Immature natural killer cell (primary cell): ENCODE results near the gene HYOU1. TPM values are rescaled to one million over a fixed set of nuclear protein-coding genes. Genes with fewer than 3 reads are reported as not detected.
"Not testable (repeated sequence)": the region's sequence is repeated elsewhere in the genome, so short reads cannot be mapped to it uniquely, and the experiment has no call there.

ENCODE experiments used
- DNase-seq, 3 donors: peaks; one replicate each; pipeline ENCODE4 v3.0.0; 2022; ENCODE audit warnings: mixed read lengths in 1 of 3
- H3K27ac Mint-ChIP-seq, 6 donors: one replicate each; pipeline ENCODE4 v1.8.0; 2020; ENCODE audit warnings: mixed read lengths in 6 of 6, mild to moderate bottlenecking in 5 of 6, inconsistent platforms in 4 of 6, moderate library complexity in 3 of 6
- H3K27me3 Mint-ChIP-seq, 3 donors: one replicate each; pipeline ENCODE4 v1.8.0; 2020 to 2021; ENCODE audit warnings: low read depth in 3 of 3, mild to moderate bottlenecking in 3 of 3, mixed read lengths in 3 of 3, moderate library complexity in 3 of 3, inconsistent platforms in 1 of 3
- H3K36me3 Mint-ChIP-seq, 3 donors: one replicate each; pipeline ENCODE4 v1.8.0; 2020; ENCODE audit warnings: mixed read lengths in 3 of 3, inconsistent platforms in 2 of 3, mild to moderate bottlenecking in 2 of 3
- H3K4me1 Mint-ChIP-seq, 2 donors: one replicate each; pipeline ENCODE4 v1.8.0; 2020; ENCODE audit warnings: inconsistent platforms in 2 of 2, mild to moderate bottlenecking in 2 of 2, mixed read lengths in 2 of 2, moderate library complexity in 1 of 2
- H3K4me3 Mint-ChIP-seq, 5 donors: one replicate each; pipeline ENCODE4 v1.8.0; 2020; ENCODE audit warnings: mild to moderate bottlenecking in 5 of 5, mixed read lengths in 5 of 5, inconsistent platforms in 3 of 5, moderate library complexity in 3 of 5
- H3K9me3 Mint-ChIP-seq, 6 donors: one replicate each; pipeline ENCODE4 v1.8.0; 2020; ENCODE audit warnings: mild to moderate bottlenecking in 6 of 6, mixed read lengths in 6 of 6, inconsistent platforms in 4 of 6, moderate library complexity in 3 of 6
- polyA plus RNA-seq, 3 donors: library from polyadenylated mRNA; unstranded; fragments of 300-500 nt; fragmentation: Illumina TruSeq; gene quantifications; one replicate each; pipeline ENCODE4 v1.2.3, GENCODE V29; 2021

HYOU1 gene
- polyA plus RNA-seq, 3 donors from 2014 or later, result 23.2 to 49.1 (median 32.9) TPM

DNA sequence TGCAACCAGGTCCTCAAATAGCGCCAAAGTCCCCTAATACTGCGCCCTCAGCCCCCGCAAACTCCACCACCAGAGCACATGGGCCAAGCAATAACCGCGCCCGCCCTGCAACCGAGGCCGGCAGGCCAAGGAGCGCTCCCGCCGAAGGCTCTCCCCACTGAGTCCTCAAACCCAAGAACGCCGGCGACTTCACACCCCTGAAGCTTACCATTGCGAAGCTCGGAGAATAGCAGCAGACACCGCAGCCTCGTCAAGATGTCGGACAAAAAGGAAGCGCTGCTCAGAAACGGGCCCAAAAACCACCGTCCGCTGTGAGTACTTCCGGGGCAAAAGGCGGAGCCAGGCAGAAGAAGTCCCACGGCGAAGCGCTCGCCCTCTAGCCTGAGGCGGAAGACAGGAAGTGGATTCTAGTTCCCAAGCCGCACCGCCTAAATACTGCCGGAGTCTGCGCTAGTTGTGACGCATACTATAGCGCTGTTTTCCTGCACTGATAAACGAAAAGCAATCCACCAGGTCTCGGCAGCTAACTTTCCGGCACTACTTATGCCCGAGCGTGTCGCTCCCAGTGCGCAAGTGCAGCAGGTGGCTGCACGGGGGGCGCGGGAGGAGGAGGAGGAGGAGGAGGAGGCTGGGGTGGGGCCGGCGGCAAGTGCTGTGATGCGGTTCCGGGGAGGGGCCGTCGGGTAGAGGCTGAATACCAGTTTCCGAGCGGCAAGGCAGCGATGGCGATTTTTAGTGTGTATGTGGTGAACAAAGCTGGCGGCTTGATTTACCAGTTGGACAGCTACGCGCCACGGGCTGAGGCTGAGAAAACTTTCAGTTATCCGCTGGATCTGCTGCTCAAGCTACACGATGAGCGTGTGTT is 38.7 kb downstream of the HYOU1 start, which contains the start of the genes RPS25 and TRAPPC4:
RPS25 (minus strand) TSS at position 270 of the 865 bp plus-strand sequence; CDS start at position 211, 59 bp downstream.
TRAPPC4 (plus strand) TSS at position 693 of the 865 bp plus-strand sequence; CDS start at position 723, 30 bp downstream.
- DNase-seq, result peak; percentile 94 to 96 (median 96)
- Mint-ChIP-seq H3K4me1 (peaks cover 54 to 62% of the 10 kb centered on the region in 2 donors), H3K27me3 (peaks cover 2 to 11% (median 7%) of the 10 kb centered on the region in 3 donors), H3K36me3 (peaks cover 13 to 27% (median 22%) of the 10 kb centered on the region in 3 donors), H3K4me3 (peak within 1 kb of the TSS; percentile 93 to 100 (median 98)), H3K27ac (peak within 1 kb of the TSS; percentile 98 to 100 (median 100)), H3K9me3 (no peaks in the 10 kb centered on the region)

DNA sequence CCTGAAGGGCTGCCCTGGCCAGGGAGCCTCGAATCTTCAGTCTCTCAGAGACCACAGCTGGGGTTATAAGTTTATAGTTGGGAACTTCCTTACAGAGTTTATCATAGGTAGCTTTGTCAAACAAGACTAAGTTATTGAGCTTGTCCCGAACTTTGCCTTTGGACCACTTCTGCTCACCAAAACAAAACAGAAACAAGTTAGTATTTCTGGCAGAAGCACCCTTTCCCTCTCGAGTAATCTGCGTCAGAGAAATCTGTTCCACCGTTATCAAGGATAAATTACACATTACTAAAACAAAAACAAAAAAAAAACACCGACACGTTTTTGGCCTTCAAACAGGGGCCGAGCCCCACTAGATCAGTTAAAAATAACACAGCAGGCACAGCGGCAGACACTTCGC is 39.6 kb downstream of the HYOU1 start:
- Mint-ChIP-seq H3K4me1 (peaks cover 54 to 60% of the 10 kb centered on the region in 2 donors), H3K4me3 (peak overlapping the region; percentile 93 to 100 (median 98)), H3K27ac (peak overlapping the region; percentile 98 to 100 (median 100)), H3K27me3 (peaks cover 2 to 11% (median 7%) of the 10 kb centered on the region in 3 donors), H3K36me3 (peaks cover 11 to 31% (median 24%) of the 10 kb centered on the region in 3 donors)
- H3K9me3 Mint-ChIP-seq, result not testable (repeated sequence)
- peak in 1 of 3 donors; percentile 17 for DNase-seq

- no peak for DNase-seq
- no peaks in the 10 kb centered on the region for H3K9me3 Mint-ChIP-seq
- peak overlapping the region in 3 of 5 donors; percentile 13 to 100 (median 99) for H3K4me3 Mint-ChIP-seq
- peaks cover 11 to 34% (median 23%) of the 10 kb centered on the region in 3 donors for H3K36me3 Mint-ChIP-seq
- peaks cover 50 to 55% of the 10 kb centered on the region in 2 donors for H3K4me1 Mint-ChIP-seq
- H3K27ac Mint-ChIP-seq, result peak overlapping the region; percentile 16 to 99 (median 76)
- peaks cover 2 to 11% (median 7%) of the 10 kb centered on the region in 3 donors for H3K27me3 Mint-ChIP-seq
Measured at GRCh38 chr11:119016216-119017009, 40.6 kb downstream of the HYOU1 start.

- Mint-ChIP-seq H3K4me1 (peaks cover 46 to 49% of the 10 kb centered on the region in 2 donors), H3K36me3 (peaks cover 18 to 40% (median 24%) of the 10 kb centered on the region in 3 donors), H3K27me3 (peaks cover 2 to 11% (median 7%) of the 10 kb centered on the region in 3 donors), H3K4me3 (peak overlapping the region in 1 of 5 donors; percentile 25), H3K27ac (peak overlapping the region; percentile 58 to 99 (median 70)), H3K9me3 (no peaks in the 10 kb centered on the region)
- no peak for DNase-seq
Measured at GRCh38 chr11:119015054-119015611, 41.9 kb downstream of the HYOU1 start.

DNA sequence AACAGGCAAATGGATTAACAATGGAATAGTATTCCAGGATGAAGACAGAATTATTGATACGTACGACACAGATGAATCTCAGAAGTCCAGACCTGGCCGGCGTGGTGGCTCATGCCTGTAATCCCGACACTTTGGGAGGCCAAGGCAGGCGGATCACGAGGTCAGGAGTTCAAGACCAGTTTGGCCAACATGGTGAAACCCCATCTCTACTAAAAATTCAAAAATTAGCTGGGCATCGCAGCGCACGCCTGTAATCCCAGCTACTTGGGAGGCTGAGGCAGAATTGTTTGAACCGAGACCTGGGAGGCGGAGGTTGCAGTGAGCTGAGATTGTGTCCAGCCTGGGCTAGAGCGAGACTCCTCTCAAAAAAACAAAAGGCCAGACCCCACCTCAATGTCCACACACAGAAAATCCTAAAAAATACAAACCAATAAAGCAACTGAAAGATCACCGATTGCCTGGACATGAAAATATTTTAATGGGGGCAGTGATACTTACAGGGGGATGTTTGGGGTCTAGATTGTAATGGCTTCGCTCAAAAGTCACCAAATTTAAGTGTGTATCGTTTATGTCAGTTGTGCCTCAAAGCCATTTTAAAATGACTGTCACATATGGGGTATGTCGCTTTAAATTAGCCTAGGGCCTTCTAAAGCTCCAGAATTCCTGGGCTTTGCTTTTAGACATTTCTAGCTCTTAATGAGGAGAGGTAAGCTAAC is 42.6 kb downstream of the HYOU1 start:
- peaks cover 2 to 11% (median 7%) of the 10 kb centered on the region in 3 donors for H3K27me3 Mint-ChIP-seq
- peak overlapping the region in 3 of 6 donors; percentile 3 to 62 (median 59) for H3K27ac Mint-ChIP-seq
- peaks cover 39 to 41% of the 10 kb centered on the region in 2 donors for H3K4me1 Mint-ChIP-seq
- H3K9me3 Mint-ChIP-seq, result no peaks in the 10 kb centered on the region
- H3K36me3 Mint-ChIP-seq, result peaks cover 16 to 42% (median 29%) of the 10 kb centered on the region in 3 donors
- no peak for DNase-seq
- H3K4me3 Mint-ChIP-seq, result no peak overlapping the region

DNA sequence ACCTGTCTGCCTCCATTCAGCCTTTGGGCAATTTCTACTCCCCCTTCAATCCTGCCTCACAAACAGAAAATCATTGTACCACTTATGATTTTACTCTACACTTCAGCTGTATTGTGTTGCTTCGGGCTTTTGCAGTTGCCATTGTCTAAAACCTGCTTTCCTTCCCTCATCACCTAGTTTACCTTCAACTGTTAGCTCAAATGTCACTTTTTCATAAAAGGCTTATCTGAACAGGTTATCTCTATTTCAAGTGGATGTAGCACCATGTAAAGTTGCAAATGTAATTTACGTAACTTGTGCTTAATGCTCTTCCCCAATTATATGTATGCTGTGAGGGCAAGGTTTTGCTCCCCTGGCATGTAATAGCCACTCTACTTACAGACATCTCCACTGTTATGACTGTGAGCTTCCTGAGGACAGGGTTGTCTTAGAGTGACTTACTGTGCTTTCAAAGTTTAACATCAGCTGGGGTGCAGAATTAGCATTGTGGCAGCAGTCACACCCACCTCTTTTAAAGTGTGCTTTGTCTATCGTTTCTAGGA is 44.3 kb downstream of the HYOU1 start:
- peak overlapping the region in 4 of 6 donors; percentile 1 to 71 (median 56) for H3K27ac Mint-ChIP-seq
- H3K27me3 Mint-ChIP-seq, result peaks cover 0 to 3% (median 0%) of the 10 kb centered on the region in 3 donors
- H3K36me3 Mint-ChIP-seq, result peaks cover 23 to 51% (median 32%) of the 10 kb centered on the region in 3 donors
- no peaks in the 10 kb centered on the region for H3K9me3 Mint-ChIP-seq
- peaks cover 22 to 26% of the 10 kb centered on the region in 2 donors for H3K4me1 Mint-ChIP-seq
- H3K4me3 Mint-ChIP-seq, result no peak overlapping the region
- no peak for DNase-seq

- peaks cover 0 to 3% (median 0%) of the 10 kb centered on the region in 3 donors for H3K27me3 Mint-ChIP-seq
- H3K4me1 Mint-ChIP-seq, result peaks cover 12 to 14% of the 10 kb centered on the region in 2 donors
- peaks cover 26 to 54% (median 37%) of the 10 kb centered on the region in 3 donors for H3K36me3 Mint-ChIP-seq
- H3K9me3 Mint-ChIP-seq, result no peaks in the 10 kb centered on the region
- H3K27ac Mint-ChIP-seq, result no peak overlapping the region
- H3K4me3 Mint-ChIP-seq, result no peak overlapping the region
- no peak for DNase-seq
Measured at GRCh38 chr11:119011476-119012053, 45.4 kb downstream of the HYOU1 start.

DNA sequence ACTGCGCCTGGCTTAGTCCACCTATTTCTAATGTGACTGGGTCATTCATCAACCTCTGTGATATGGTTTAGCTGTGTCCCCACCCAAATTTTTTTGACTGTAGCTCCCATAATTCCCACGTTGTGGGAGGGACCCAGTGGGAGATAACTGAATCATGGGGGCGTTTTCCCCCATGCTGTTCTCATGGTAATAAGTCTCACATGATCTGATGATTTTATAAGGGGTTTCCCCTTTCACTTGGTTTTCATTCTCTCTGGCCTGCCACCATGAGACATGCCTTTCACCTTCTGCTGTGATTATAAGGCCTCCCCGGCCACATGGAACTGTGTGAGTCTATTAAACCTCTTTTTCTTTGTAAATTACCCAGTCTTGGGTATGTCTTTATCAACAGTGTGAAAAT is 50.3 kb downstream of the HYOU1 start:
- Mint-ChIP-seq H3K27me3 (no peaks in the 10 kb centered on the region), H3K9me3 (no peaks in the 10 kb centered on the region), H3K36me3 (peaks cover 17 to 27% (median 22%) of the 10 kb centered on the region in 3 donors), H3K4me1 (no peaks in the 10 kb centered on the region), H3K27ac (no peak overlapping the region), H3K4me3 (no peak overlapping the region)
- DNase-seq, result no peak

- H3K4me1 Mint-ChIP-seq, result peaks cover 34 to 41% of the 10 kb centered on the region in 2 donors
Measured at GRCh38 chr11:119000906-119001305, 56.1 kb downstream of the HYOU1 start.

GRCh38 chr11:118998822-118999221 is 58.2 kb downstream of the HYOU1 start:
- H3K4me1 Mint-ChIP-seq, result peaks cover 37 to 41% of the 10 kb centered on the region in 2 donors

More at GRCh38 chr11:119000906-119001305, 56.1 kb downstream of the HYOU1 start:
- peaks cover 2 to 4% (median 2%) of the 10 kb centered on the region in 3 donors for H3K27me3 Mint-ChIP-seq
- DNase-seq, result no peak
- H3K36me3 Mint-ChIP-seq, result peaks cover 0 to 21% (median 10%) of the 10 kb centered on the region in 3 donors
- H3K27ac Mint-ChIP-seq, result peak overlapping the region in 1 of 6 donors; percentile 49
- H3K4me3 Mint-ChIP-seq, result peak overlapping the region in 1 of 5 donors; percentile 10
- no peaks in the 10 kb centered on the region for H3K9me3 Mint-ChIP-seq

GRCh38 chr11:118998388-118998717 is 58.7 kb downstream of the HYOU1 start:
- Mint-ChIP-seq H3K4me3 (peak overlapping the region; percentile 91 to 98 (median 96)), H3K36me3 (peaks cover 0 to 17% (median 10%) of the 10 kb centered on the region in 3 donors), H3K9me3 (no peaks in the 10 kb centered on the region), H3K4me1 (peaks cover 37 to 41% of the 10 kb centered on the region in 2 donors), H3K27me3 (peaks cover 2 to 4% (median 2%) of the 10 kb centered on the region in 3 donors), H3K27ac (peak overlapping the region; percentile 95 to 99 (median 98))
- DNase-seq, result no peak

More at GRCh38 chr11:118998822-118999221, 58.2 kb downstream of the HYOU1 start:
- no peaks in the 10 kb centered on the region for H3K9me3 Mint-ChIP-seq
- peaks cover 0 to 18% (median 10%) of the 10 kb centered on the region in 3 donors for H3K36me3 Mint-ChIP-seq
- H3K27ac Mint-ChIP-seq, result peak overlapping the region; percentile 95 to 99 (median 98)
- peaks cover 2 to 4% (median 2%) of the 10 kb centered on the region in 3 donors for H3K27me3 Mint-ChIP-seq
- peak overlapping the region; percentile 91 to 98 (median 96) for H3K4me3 Mint-ChIP-seq
- DNase-seq, result no peak
